Astrocyte of the hippocampus (primary cell): ENCODE results near the gene PARD3B.
A peak's percentile ranks its signal among the peaks of the same experiment; 100 is the strongest.

ENCODE experiments used
- DNase-seq: peaks from one replicate; pipeline ENCODE4 v3.0.0; 2011; ENCODE audit warnings: low read depth, low spot score

The PARD3B gene

DNA sequence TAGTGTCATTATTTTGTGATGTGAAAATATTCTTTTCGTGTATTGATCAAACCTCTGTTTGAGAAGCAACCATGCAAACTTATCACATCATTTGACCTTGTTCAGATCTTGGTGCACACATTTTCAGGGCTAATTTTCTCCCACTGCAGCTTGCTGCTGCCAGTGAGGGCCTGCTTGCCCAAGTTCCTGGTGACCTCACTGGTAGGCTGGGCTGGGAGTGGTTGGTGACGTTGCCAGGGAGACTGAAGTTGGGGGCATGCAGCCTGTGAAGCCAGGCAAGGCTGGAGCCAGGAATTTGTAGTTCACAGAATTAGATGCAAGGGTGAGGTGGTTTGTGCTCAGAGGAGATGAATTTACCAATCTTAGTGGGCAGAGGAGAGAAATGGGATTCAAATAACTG lies 38.5 kb downstream of the PARD3B start:
- peak; percentile 11 for DNase-seq

GRCh38 chr2:204585930-204586329 lies 40.7 kb downstream of the PARD3B start:
- DNase-seq = peak; percentile 8

DNA sequence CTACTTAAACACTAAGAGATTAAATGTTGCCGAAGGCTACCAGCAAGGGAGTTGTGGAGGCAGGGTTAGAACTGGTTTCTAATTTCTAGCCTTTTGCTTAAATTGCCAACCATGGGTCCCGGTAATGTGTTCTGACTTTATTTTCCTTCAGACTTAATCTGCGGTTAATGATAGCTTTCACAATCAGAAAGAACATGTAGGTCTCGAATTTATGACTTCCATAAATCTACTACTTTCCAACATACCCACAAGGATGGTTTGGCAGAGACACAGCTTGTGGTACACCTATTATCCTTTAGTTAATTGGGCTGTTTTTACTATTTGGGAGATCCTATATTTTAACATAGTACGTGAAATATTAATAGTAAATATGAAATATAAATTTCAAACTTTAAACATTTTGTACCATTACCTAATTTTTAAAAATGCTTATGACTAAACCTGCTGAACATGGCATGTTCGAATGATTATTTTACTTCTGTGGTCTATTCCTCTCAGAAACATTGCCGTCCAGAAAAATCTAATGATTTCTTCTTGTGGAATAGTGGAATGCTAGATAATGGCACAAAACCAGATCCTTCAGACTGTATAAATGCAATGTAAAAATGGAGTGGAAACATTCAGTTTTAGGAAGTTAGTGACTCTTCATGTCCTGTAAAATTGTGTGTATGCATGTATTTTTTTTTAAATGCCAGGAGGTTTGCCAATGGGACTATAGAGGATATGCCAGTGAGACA lies 41.3 kb downstream of the PARD3B start:
- peak; percentile 27 for DNase-seq

DNA sequence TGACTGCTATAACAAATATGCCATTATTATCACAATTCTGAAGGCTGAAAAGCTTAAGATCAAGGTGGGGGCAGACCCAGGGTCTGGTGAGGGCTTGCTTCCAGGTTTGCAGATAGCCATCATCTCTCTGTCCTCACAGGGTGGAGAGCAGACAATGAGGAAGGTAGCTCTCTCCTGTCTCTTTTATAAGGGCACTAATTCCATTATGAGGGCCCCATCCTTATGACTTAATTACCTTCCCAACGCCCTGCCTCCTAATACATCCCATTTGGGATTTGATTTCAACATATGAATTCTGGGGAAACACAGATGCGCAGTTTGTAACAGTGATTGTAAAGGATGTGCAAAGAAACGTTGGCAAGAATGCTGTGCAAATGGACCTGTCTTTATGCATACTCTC lies 44.8 kb downstream of the PARD3B start:
- no peak for DNase-seq

GRCh38 chr2:204591225-204591624 lies 46.0 kb downstream of the PARD3B start:
- no peak for DNase-seq

DNA sequence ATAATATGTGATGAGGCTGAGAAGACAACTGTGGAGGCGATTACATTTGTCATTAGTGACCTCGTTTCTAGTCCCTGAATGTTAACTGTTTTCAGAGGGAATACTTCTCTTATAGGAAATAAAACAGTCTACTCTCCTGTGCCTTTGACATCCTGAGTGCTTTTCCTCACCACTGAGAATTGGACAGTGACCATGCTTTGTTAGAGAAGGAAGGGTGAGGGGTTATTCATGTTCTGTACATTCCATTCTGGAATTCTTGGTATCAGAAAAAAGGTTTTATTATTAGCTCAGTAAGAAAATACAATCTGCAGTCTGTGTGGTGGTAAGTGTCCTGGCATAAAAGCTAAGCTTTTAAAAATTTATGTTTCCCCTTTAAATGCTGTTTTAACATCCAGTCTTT lies 58.8 kb downstream of the PARD3B start:
- DNase-seq = peak; percentile 41

DNA sequence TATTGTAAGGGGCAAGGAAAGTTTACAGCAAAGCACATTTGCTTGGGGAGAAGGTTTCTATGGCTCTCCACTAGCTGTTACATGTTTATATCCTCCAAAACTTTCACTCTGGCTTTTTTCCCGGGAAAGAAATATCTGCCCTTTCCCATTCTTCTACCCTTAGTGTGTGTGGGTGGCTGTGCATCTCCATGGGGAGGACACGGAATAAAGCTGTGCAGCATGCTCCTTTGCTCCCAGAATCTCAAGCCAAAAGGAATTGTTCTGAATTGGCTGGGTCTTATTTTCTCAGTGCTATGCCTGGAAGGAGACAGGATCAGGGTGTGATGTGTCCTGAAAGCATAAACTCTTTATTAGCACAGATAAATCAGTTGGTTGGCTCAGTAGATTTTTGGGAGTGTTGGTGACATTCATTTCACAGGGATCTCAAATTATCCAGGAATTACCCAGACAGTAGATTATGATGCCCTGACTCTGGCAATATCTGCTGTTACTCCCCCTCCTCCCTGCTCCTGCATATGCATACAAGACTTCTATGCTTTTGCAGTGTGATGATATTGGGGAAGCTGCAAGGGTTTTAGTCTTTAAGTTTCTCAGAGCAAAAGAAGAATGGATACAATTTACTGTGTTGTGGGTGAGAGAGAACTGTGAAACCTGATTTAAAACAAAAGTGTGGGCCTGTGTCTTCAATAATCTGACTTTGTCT lies 63.1 kb downstream of the PARD3B start:
- peak; percentile 43 for DNase-seq

- DNase-seq = no peak
These were observed 65.8 kb downstream of the PARD3B start for GRCh38 chr2:204611017-204611631.

DNA sequence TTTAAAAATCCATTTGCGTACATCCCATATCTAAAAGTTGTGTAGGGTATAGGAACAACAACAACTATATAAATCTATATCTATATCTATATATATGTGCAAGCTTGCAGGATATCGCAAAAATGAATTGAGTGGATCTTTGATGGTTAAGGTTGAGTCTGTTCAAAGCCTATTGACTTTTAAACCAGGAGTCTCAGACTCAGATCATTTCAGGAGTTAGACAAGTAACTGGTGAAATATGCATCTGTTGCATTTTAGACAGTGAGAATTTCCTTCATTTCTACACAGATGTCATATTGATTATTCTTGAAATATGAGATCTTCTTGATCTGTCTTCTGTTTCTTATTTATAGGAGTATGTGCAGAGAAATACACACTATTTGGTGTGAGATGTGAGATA lies 66.5 kb downstream of the PARD3B start:
- DNase-seq = no peak

GRCh38 chr2:204613635-204614034 lies 68.4 kb downstream of the PARD3B start:
- DNase-seq = no peak

DNA sequence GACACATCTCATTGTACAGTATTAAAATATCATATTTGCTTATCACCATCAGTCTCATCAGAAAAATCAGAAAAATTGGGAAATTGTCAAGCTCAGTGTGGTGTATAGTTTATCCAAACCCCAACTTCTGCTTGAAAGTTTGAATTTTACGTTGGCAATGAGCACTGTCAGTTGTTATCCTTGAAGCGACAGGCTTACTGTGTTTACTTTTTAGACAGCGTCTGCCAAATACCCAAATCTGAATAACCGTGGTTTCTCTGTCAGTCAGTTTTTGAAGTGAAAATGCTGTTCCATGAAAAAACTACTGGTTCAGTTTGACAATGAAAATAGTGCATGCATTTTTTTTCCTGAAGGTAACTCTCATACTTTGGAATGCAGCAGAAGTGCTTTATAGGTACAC lies 70.2 kb downstream of the PARD3B start:
- DNase-seq = no peak

- peak; percentile 46 for DNase-seq
These were observed 79.9 kb downstream of the PARD3B start for GRCh38 chr2:204625135-204625534.

- peak; percentile 40 for DNase-seq
These were observed 83.8 kb downstream of the PARD3B start for GRCh38 chr2:204628926-204629712.

GRCh38 chr2:204632410-204632809 lies 87.1 kb downstream of the PARD3B start:
- no peak for DNase-seq

- no peak for DNase-seq
These were observed 89.3 kb downstream of the PARD3B start for GRCh38 chr2:204634564-204634963.

- DNase-seq = no peak
These were observed 90.2 kb downstream of the PARD3B start for GRCh38 chr2:204635478-204635877.

DNA sequence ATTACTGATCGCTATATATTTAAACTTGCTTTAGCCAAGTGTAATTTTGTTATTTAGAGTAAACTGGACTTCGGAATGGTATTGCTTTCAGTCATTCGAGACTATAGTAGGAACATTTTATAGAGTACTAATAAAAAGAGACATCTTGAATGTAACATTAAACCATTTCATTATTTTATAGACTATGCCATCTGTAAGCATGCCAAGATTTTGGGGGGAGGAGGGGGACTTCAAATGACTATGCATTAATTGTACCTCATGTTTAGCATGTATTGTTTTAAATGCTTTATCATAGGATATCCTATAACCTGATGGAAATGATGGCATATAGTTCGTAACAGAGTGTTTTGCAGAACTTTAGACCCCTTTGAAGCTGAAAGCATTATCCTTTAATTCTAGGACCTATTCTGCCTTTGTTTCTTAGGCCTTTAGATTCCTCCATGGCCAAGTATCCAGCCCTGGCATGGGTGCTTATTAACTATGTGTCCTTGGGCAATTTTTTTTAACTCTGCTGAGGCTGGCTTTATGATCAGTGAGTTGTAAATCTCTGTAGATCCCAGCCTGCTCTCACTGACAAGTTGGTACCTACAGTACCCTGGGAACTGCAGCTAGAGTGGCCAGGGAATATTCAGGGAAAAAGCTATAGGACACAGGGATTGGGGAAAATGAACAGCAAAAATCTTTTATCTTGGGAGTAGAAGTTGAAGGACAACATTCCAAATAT lies 93.4 kb downstream of the PARD3B start:
- no peak for DNase-seq

DNA sequence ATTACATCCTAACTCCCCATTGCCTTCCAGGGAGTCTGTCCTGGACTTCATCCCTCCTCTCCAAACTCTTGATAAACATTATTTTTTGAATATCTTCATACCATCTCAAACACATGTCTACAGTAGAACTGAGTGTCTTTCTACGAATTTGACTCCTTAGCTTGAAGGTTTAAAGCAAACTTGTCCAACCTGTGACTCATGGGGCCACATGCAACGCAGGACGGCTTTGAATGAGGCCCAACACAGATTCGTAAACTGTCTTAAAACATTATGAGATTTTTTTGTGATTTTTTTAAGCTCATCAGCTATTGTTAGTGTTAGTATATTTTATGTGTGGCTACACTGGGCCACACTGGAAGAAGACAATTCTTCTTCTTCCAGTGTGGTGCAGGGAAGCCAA lies 98.1 kb downstream of the PARD3B start:
- no peak for DNase-seq

DNA sequence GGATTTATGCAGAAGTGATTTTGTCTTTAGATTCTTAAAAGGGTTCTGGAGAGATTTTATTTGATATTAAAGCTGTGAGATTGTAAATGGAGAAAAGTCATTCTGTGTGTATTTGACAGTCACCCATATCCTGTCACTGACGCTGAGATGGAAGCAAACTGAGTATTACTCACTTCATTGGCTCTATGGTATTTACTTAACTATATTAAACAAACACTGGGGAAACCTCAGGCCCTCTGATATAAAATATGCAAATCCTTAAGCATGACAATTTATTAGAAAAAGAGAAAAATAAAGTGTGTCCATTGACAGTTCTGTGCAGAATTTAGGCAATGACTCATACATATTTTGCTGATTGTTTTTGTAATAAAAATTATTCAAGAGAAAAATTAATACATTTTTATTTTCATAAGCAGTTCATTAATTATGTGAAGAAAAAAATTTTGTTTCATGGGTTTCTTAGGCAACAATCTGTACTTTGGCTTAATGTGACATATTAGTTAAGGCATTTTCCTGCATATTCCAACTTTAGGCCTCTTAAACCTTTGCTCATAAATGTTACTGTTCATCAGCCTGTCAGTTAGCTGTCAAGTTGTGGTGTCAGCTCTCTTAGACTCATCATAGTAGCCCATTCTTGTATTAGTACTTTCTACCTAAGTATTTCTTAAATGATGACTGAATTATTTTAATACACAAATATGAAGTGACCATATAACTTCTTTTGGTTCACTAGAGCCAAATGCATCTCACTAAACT lies 99.9 kb downstream of the PARD3B start:
- DNase-seq = peak; percentile 28

GRCh38 chr2:204647626-204648025 lies 102.4 kb downstream of the PARD3B start:
- DNase-seq = no peak

- DNase-seq = no peak
These were observed 105.3 kb downstream of the PARD3B start for GRCh38 chr2:204650611-204651010.
